GM21360 (cell line): ENCODE measurements around the gene SPIRE1.
A peak's percentile ranks its signal among the peaks of the same experiment; 100 is the strongest.

Source experiments
- ATAC-seq: cut with Tn5 transposase; IDR thresholded peaks from one replicate; pipeline ENCODE4 v1.9.1; 2021; ENCODE audit warnings: mild to moderate bottlenecking, moderate library complexity; ENCODE audit not compliant: unreplicated experiment

SPIRE1 gene

GRCh38 chr18:12657684-12658425 is at the start of gene SPIRE1:
TSS of gene SPIRE1 (minus strand) at chr18:12658107. CDS start at chr18:12657866, 241 bp downstream.
- peak; percentile 57 for ATAC-seq

GRCh38 chr18:12703664-12704063 is 45.8 kb upstream of the SPIRE1 start:
- ATAC-seq: no peak

GRCh38 chr18:12703096-12703567 is 45.2 kb upstream of the SPIRE1 start:
- ATAC-seq: peak; percentile 36

GRCh38 chr18:12702221-12703095 is 44.6 kb upstream of the SPIRE1 start, which contains the start of the genes CEP76 and PSMG2:
TSS of gene CEP76 (minus strand) at chr18:12702723. CDS start at chr18:12702548, 175 bp downstream.
TSS of gene PSMG2 (plus strand) at chr18:12703042. CDS start at chr18:12703108, 66 bp downstream.
- peak; percentile 62 for ATAC-seq

GRCh38 chr18:12701161-12701560 is 43.3 kb upstream of the SPIRE1 start:
- no peak for ATAC-seq

GRCh38 chr18:12699747-12700146 is 41.8 kb upstream of the SPIRE1 start:
- no peak for ATAC-seq

GRCh38 chr18:12694032-12694431 is 36.1 kb upstream of the SPIRE1 start:
- no peak for ATAC-seq

GRCh38 chr18:12692206-12692605 is 34.3 kb upstream of the SPIRE1 start:
- no peak for ATAC-seq

- ATAC-seq: no peak
Observed at GRCh38 chr18:12689256-12689850, 31.4 kb upstream of the SPIRE1 start.

GRCh38 chr18:12686100-12686499 is 28.2 kb upstream of the SPIRE1 start:
- no peak for ATAC-seq

GRCh38 chr18:12679183-12679786 is 21.4 kb upstream of the SPIRE1 start:
- ATAC-seq: no peak

GRCh38 chr18:12668041-12668440 is 10.1 kb upstream of the SPIRE1 start:
- ATAC-seq: no peak

GRCh38 chr18:12659904-12660605 is 2.1 kb upstream of the SPIRE1 start:
- no peak for ATAC-seq

GRCh38 chr18:12658426-12659138 is 675 bp upstream of the SPIRE1 start:
- ATAC-seq: peak; percentile 7

GRCh38 chr18:12656938-12657683 is 796 bp downstream of the SPIRE1 start:
- ATAC-seq: peak; percentile 23

GRCh38 chr18:12656605-12656937 is 1.3 kb downstream of the SPIRE1 start:
- ATAC-seq: no peak

GRCh38 chr18:12654971-12655370 is 2.9 kb downstream of the SPIRE1 start:
- ATAC-seq: no peak

GRCh38 chr18:12652861-12653401 is 5.0 kb downstream of the SPIRE1 start:
- no peak for ATAC-seq

GRCh38 chr18:12651651-12652050 is 6.3 kb downstream of the SPIRE1 start:
- ATAC-seq: no peak
